Activated gamma-delta T cell treated with Interleukin-2 at 50 U/mL for 16 hours (primary cell): ENCODE measurements around the gene TSEN54.

Source experiments
- DNase-seq: peaks from one replicate; pipeline ENCODE4 v3.0.0-alpha.2; 2020

The TSEN54 gene

GRCh38 chr17:75570034-75570676 is 53.8 kb downstream of the TSEN54 start:
- no peak for DNase-seq

GRCh38 chr17:75570772-75571171 is 54.4 kb downstream of the TSEN54 start:
- no peak for DNase-seq

GRCh38 chr17:75571197-75571884 is 55.0 kb downstream of the TSEN54 start:
- no peak for DNase-seq

GRCh38 chr17:75571885-75572215 is 55.5 kb downstream of the TSEN54 start:
- DNase-seq, result no peak

DNA sequence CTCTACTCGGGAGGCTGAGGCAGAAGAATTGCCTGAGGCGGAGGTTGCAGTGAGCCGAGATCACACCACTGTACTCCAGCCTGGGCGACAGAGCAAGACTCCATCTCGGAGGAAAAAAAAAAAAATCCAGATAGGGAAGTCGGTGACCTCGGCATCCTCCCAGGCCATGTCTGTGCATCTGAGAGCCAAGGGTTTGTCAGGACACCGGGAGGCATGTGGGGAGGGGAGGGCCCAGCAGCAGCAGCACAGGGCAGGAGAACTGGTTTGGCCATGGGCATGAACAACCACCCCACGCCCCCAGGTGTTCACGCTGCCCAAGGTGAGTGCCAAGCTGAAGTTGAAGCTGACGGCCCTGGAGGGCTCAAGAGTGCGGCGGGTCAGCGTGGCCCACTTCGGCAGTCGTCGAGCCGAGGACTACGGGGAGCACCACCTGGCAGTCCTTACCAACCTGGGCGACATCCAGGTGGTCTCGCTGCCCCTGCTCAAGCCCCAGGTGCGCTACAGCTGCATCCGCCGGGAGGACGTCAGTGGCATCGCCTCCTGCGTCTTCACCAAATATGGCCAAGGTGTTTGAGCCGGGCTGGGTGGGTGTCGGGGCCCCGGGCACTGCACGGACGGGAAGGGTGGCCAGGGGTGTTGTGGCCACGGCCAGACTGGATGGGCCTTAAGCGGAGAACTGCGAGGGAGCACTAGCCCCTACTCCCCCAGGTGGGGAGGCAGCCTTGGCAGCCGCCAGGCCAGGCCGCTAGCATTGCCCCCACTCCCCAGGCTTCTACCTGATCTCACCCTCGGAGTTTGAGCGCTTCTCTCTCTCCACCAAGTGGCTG is 56.6 kb downstream of the TSEN54 start:
- DNase-seq, result no peak

- no peak for DNase-seq
These were observed 57.2 kb downstream of the TSEN54 start for GRCh38 chr17:75573540-75573957.

DNA sequence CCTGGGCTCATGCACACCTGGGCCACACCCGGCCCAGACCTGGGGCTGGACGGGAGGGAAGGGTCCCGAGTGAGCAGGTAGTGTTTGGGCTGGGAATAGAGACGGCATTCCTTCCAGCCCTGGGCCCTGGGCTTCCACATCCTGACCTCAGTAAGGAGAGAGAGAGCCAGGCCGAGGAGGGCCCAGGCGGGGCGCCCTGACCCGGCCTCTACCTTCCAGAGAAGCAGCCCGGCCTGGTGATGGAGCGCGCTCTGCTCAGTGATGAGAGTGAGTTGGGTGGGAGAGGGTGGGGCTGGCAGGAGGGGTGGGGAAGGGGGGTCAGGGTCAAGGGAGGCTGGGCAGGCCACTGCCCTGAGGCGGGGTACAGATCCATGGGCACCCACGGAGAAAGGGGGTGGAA is 57.7 kb downstream of the TSEN54 start:
- no peak for DNase-seq
